Smooth muscle cell (in vitro differentiated cells): ENCODE results near the gene NCAM2. TPM values are rescaled to one million over a fixed set of nuclear protein-coding genes. Genes with fewer than 3 reads are reported as not detected.

Experiments
- DNase-seq: peaks from one replicate; lab custom pipeline; 2025; ENCODE audit not compliant: unreplicated experiment; lab: John Stamatoyannopoulos, UW
- H2AFZ ChIP-seq: fragments of 200-600 bp; sonication (generic); 2 replicates; pipeline ENCODE4 v1.6.0; 2016; ENCODE audit warnings: antibody characterized with exemption, low read depth, mild to moderate bottlenecking
- H3F3A ChIP-seq: fragments of 200-600 bp; sonication (generic); 2 replicates; pipeline ENCODE4 v1.6.0; 2017; ENCODE audit warnings: antibody characterized with exemption, low read depth
- H3K27ac ChIP-seq: fragments of 200-600 bp; sonication (generic); 2 replicates; pipeline ENCODE4 v1.5.1; 2016; ENCODE audit warnings: low read depth, mild to moderate bottlenecking
- H3K27me3 ChIP-seq: fragments of 200-600 bp; sonication (generic); 2 replicates; pipeline ENCODE4 v1.6.1; 2016; ENCODE audit warnings: low read depth, mild to moderate bottlenecking
- H3K36me3 ChIP-seq: fragments of 200-600 bp; sonication (generic); 2 replicates; pipeline ENCODE4 v1.5.1; 2016; ENCODE audit warnings: low read depth
- H3K4me1 ChIP-seq: fragments of 200-600 bp; sonication (generic); 2 replicates; pipeline ENCODE4 v1.5.1; 2016; ENCODE audit warnings: low read depth
- H3K4me2 ChIP-seq: fragments of 200-600 bp; sonication (generic); 2 replicates; pipeline ENCODE4 v1.6.0; 2016; ENCODE audit warnings: mild to moderate bottlenecking
- H3K4me3 ChIP-seq: fragments of 200-600 bp; sonication (generic); 2 replicates; pipeline ENCODE4 v1.5.1; 2016; ENCODE audit warnings: mild to moderate bottlenecking
- H3K79me2 ChIP-seq: fragments of 200-600 bp; sonication (generic); 2 replicates; pipeline ENCODE4 v1.6.0; 2016; ENCODE audit warnings: low read depth, mild to moderate bottlenecking
- H3K9ac ChIP-seq: fragments of 200-600 bp; sonication (generic); 2 replicates; pipeline ENCODE4 v1.6.0; 2016; ENCODE audit warnings: low read depth
- H3K9me3 ChIP-seq: fragments of 200-600 bp; sonication (generic); replicated peaks from 2 replicates; pipeline ENCODE4 v1.5.1; 2016; ENCODE audit warnings: low read depth
- H4K20me1 ChIP-seq: fragments of 200-600 bp; sonication (generic); 2 replicates; pipeline ENCODE4 v1.6.0; 2016; ENCODE audit warnings: low read depth
- WGBS: methylation state at CpG from one replicate; pipeline ENCODE4 v1.1.7; 2016; ENCODE audit warnings: low lambda C conversion rate; 5-methylcytosine and 5-hydroxymethylcytosine counted together
- polyA plus RNA-seq: library from polyadenylated mRNA; unstranded; fragments of >200 nt; fragmentation: Nextera tagmentation; extraction: Ambion mirVana; gene quantifications from 2 replicates; pipeline ENCODE4 v1.2.1, GENCODE V29; 2016
- total RNA-seq: library from RNA; depleted of rRNA; stranded (reverse); fragments of >200 nt; gene quantifications from 2 replicates; pipeline ENCODE4 v1.2.3, GENCODE V29; 2014
- TF ChIP-seq, protein P1 (sequence below): fragments of 200-600 bp; sonication (generic); IDR thresholded peaks from 2 replicates; pipeline ENCODE4 v1.5.1; 2017; ENCODE audit warnings: borderline replicate concordance, mild to moderate bottlenecking, antibody characterized with exemption; ENCODE audit not compliant: insufficient read depth, poor library complexity, severe bottlenecking

Gene NCAM2
- total and polyA plus RNA-seq, 2 experiments from 2014 or later: 0.49 to 0.77 TPM

DNA sequence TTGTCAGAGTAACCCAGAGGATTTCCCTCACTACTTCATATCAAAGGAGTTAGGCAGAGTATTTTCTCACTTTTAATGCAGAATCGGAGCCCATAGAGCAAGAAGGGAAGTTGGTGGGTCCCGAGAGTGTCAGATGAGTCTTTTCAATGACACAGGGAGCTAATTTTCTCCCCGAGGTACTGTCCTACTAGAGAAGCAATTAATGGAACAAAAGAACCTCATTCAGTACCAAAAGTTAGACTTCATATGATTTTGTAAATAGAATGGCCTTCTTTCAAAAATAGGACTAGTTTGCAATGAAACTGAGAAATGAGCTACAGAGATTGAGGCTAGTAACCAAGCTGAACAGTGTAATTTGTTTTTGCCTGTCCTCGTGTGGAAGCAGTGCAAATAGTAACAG lies 3.9 kb downstream of the NCAM2 start:
- no peak overlapping the region for H3K4me2 ChIP-seq
- H3K27me3 ChIP-seq: peaks cover 47% of the 10 kb centered on the region
- H4K20me1 ChIP-seq: no peaks in the 10 kb centered on the region
- no peaks in the 10 kb centered on the region for H3K9me3 ChIP-seq
- H3K4me3 ChIP-seq: no peak overlapping the region
- H3K9ac ChIP-seq: no peak overlapping the region
- no peaks in the 10 kb centered on the region for H3K36me3 ChIP-seq
- H2AFZ ChIP-seq: no peak overlapping the region
- no peak overlapping the region for H3K27ac ChIP-seq
- H3K4me1 ChIP-seq: peaks cover 2% of the 10 kb centered on the region
- no peaks in the 10 kb centered on the region for H3F3A ChIP-seq
- H3K79me2 ChIP-seq: no peaks in the 10 kb centered on the region
- DNase-seq: no peak
- TF ChIP-seq, protein P1, sequence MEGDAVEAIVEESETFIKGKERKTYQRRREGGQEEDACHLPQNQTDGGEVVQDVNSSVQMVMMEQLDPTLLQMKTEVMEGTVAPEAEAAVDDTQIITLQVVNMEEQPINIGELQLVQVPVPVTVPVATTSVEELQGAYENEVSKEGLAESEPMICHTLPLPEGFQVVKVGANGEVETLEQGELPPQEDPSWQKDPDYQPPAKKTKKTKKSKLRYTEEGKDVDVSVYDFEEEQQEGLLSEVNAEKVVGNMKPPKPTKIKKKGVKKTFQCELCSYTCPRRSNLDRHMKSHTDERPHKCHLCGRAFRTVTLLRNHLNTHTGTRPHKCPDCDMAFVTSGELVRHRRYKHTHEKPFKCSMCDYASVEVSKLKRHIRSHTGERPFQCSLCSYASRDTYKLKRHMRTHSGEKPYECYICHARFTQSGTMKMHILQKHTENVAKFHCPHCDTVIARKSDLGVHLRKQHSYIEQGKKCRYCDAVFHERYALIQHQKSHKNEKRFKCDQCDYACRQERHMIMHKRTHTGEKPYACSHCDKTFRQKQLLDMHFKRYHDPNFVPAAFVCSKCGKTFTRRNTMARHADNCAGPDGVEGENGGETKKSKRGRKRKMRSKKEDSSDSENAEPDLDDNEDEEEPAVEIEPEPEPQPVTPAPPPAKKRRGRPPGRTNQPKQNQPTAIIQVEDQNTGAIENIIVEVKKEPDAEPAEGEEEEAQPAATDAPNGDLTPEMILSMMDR: no peak
- WGBS: 76% methylated on average over 4 of the region's 4 CpGs

DNA sequence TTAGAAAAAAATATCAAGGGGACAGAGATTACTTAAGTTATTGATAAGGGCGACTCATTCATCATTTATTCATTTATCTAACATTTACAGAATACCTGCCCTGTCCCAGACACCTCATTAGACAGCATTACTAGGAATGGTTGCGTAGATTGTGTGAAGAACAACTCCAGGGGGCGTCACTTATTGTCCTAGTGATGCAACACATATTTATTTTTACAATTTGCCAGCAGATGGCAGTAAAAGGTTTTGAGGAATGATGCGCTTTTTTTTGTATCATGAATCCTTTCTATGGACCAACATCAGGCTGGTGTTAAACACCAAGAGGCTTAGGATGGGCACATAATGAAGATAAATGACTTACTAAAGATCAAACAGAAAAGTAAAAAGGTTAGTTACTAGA lies 5.5 kb downstream of the NCAM2 start:
- Histone ChIP-seq H3K9me3 (no peaks in the 10 kb centered on the region), H3K79me2 (no peaks in the 10 kb centered on the region), H2AFZ (no peak overlapping the region), H3K9ac (no peak overlapping the region), H3K4me2 (no peak overlapping the region), H3K27me3 (peaks cover 35% of the 10 kb centered on the region), H3F3A (no peaks in the 10 kb centered on the region), H3K36me3 (no peaks in the 10 kb centered on the region), H4K20me1 (no peaks in the 10 kb centered on the region), H3K4me3 (no peak overlapping the region), H3K27ac (no peak overlapping the region), H3K4me1 (no peaks in the 10 kb centered on the region)
- WGBS: 32% methylated on average over 4 of the region's 4 CpGs
- TF ChIP-seq, protein P1: peak; percentile 55
- DNase-seq: no peak

DNA sequence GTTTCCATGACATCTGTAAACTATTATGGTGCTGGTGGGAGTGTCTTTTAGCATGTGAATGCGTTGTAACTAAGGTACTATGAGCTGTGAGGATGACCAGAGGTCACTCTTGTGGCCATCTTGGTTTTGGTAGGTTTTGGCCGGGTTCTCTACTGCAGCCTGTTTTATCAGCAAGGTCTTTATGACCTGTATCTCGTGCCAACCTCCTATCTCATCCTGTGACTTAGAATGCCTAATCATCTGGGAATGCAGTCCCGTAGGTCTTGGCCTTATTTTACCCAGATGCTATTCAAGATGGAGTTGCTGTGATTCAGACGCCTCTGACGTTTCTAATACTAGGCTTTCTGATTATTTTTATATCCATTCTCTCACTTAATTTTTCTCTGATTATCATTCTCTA lies 9.4 kb downstream of the NCAM2 start:
- H3K4me2 ChIP-seq: no peak overlapping the region
- no peak overlapping the region for H3K27ac ChIP-seq
- no peak overlapping the region for H2AFZ ChIP-seq
- no peaks in the 10 kb centered on the region for H3K4me1 ChIP-seq
- 66% methylated on average over 6 of the region's 6 CpGs for WGBS
- TF ChIP-seq, protein P1: no peak
- H3K9ac ChIP-seq: no peak overlapping the region
- H3K79me2 ChIP-seq: no peaks in the 10 kb centered on the region
- H3K36me3 ChIP-seq: no peaks in the 10 kb centered on the region
- H3K9me3 ChIP-seq: no peaks in the 10 kb centered on the region
- H3K4me3 ChIP-seq: no peak overlapping the region
- peaks cover 5% of the 10 kb centered on the region for H3K27me3 ChIP-seq
- DNase-seq: no peak
- no peaks in the 10 kb centered on the region for H3F3A ChIP-seq
- H4K20me1 ChIP-seq: no peaks in the 10 kb centered on the region

DNA sequence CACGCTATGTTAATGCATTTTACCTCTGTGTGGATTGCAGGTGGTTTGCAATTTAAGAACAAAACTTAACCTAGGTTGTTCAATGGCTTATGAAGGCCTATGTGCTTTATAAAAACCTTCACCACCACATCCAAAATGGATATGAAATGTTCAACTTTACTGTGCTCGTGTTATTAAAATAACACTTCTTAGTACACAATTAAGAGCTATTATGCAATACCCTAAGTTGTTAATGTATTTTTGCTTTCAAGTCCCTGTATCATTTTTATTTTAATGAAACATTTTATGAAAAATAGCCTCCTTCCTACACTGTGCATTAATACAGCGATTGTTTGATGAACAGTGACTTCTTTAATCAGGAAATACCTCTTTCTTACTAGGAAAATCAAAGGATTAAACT lies 12.0 kb downstream of the NCAM2 start:
- Histone ChIP-seq H3K79me2 (no peaks in the 10 kb centered on the region), H3K27me3 (peaks cover 5% of the 10 kb centered on the region), H3K9me3 (no peaks in the 10 kb centered on the region), H3K27ac (no peak overlapping the region), H3K4me3 (no peak overlapping the region), H4K20me1 (no peaks in the 10 kb centered on the region), H3F3A (no peaks in the 10 kb centered on the region), H3K4me2 (no peak overlapping the region), H3K36me3 (no peaks in the 10 kb centered on the region), H3K4me1 (no peaks in the 10 kb centered on the region), H3K9ac (no peak overlapping the region), H2AFZ (no peak overlapping the region)
- TF ChIP-seq, protein P1: no peak
- DNase-seq: no peak
- 77% methylated on average over 3 of the region's 3 CpGs for WGBS
